ENCODE measurements around the gene CMIP. TPM values are rescaled to one million over a fixed set of nuclear protein-coding genes. Genes with fewer than 3 reads are reported as not detected.

CMIP gene
- total RNA-seq, 4 donors from 2014 or later: 16.7 to 104 (median 43.6) TPM

- no peaks in the 10 kb centered on the region for H3K36me3 ChIP-seq
- intact Hi-C loops (cut with DNase I; ENCODE audit: low total_unique reads): no loop called here
- no peaks in the 10 kb centered on the region for H3K9me3 ChIP-seq
- TF ChIP-seq POLR2A (IDR thresholded peaks at IDR 0.05) (no peak), CTCF (IDR thresholded peaks at IDR 0.05) (peak in 1 of 4 experiments; percentile 7)
- no peak overlapping the region for H3K27ac ChIP-seq
- no peak overlapping the region for H3K4me3 ChIP-seq
- no peaks in the 10 kb centered on the region for H3K4me1 ChIP-seq
- no peak for DNase-seq
- H3K27me3 ChIP-seq: no peaks in the 10 kb centered on the region
These were observed 138.2 kb downstream of the CMIP start for GRCh38 chr16:81582655-81583441.

GRCh38 chr16:81583893-81584631, 139.5 kb downstream of the CMIP start:
- Histone ChIP-seq H3K27ac (no peak overlapping the region), H3K4me3 (no peak overlapping the region), H3K9me3 (no peaks in the 10 kb centered on the region), H3K27me3 (no peaks in the 10 kb centered on the region), H3K36me3 (no peaks in the 10 kb centered on the region), H3K4me1 (no peaks in the 10 kb centered on the region)
- TF ChIP-seq POLR2A (IDR thresholded peaks at IDR 0.05) (no peak), CTCF (IDR thresholded peaks at IDR 0.05) (no peak)
- intact Hi-C loops (cut with DNase I; ENCODE audit: low total_unique reads): no loop called here
- DNase-seq: no peak

- H3K4me3 ChIP-seq: no peak overlapping the region
- no peaks in the 10 kb centered on the region for H3K4me1 ChIP-seq
- TF ChIP-seq CTCF (IDR thresholded peaks at IDR 0.05): no peak
- H3K36me3 ChIP-seq: no peaks in the 10 kb centered on the region
- H3K9me3 ChIP-seq: no peaks in the 10 kb centered on the region
- no peak overlapping the region for H3K27ac ChIP-seq
- DNase-seq: no peak
- no peaks in the 10 kb centered on the region for H3K27me3 ChIP-seq
- intact Hi-C loops (cut with DNase I; ENCODE audit: low total_unique reads): no loop called here
These were observed 141.2 kb downstream of the CMIP start for GRCh38 chr16:81585785-81586184.

- no peak overlapping the region for H3K4me3 ChIP-seq
- no peaks in the 10 kb centered on the region for H3K4me1 ChIP-seq
- no peak for DNase-seq
- H3K27me3 ChIP-seq: no peaks in the 10 kb centered on the region
- TF ChIP-seq CTCF (IDR thresholded peaks at IDR 0.05) (no peak), POLR2A (IDR thresholded peaks at IDR 0.05) (no peak)
- intact Hi-C loops (cut with DNase I; ENCODE audit: low total_unique reads): no loop called here
- H3K9me3 ChIP-seq: no peaks in the 10 kb centered on the region
- H3K27ac ChIP-seq: no peak overlapping the region
- no peaks in the 10 kb centered on the region for H3K36me3 ChIP-seq
These were observed 141.8 kb downstream of the CMIP start for GRCh38 chr16:81586417-81586816.

- H3K27me3 ChIP-seq: no peaks in the 10 kb centered on the region
- intact Hi-C loops (cut with DNase I; ENCODE audit: low total_unique reads): no loop called here
- H3K36me3 ChIP-seq: no peaks in the 10 kb centered on the region
- TF ChIP-seq POLR2A (IDR thresholded peaks at IDR 0.05) (no peak), CTCF (IDR thresholded peaks at IDR 0.05) (no peak)
- DNase-seq: no peak
- no peak overlapping the region for H3K27ac ChIP-seq
- no peak overlapping the region for H3K4me3 ChIP-seq
- H3K4me1 ChIP-seq: no peaks in the 10 kb centered on the region
- no peaks in the 10 kb centered on the region for H3K9me3 ChIP-seq
These were observed 142.5 kb downstream of the CMIP start for GRCh38 chr16:81586977-81587625.
